Measurements from ENCODE around the gene SLC7A11. TPM values are rescaled to one million over a fixed set of nuclear protein-coding genes. Genes with fewer than 3 reads are reported as not detected.

SLC7A11 gene
- total RNA-seq, 1 experiment from 2014 or later, result 10.1 TPM

DNA sequence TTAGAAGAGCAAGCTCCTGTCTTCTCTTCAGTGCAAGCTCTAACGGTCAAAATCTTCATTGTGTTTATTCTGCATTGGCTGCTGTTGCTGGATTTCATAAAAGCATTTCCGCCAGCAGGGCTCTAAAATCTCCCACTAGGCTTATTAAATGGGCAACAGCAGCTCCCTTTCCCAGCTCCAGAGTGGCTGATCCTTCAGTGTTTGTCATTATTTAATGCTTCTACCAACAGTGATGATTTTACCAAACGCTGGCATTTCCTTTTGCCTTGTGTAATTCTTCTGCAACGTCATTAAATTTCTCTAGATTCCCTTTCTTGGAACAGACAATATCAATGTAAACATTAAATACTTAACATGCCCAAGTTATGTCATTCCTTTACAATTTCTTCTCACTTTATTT lies 20.1 kb downstream of the SLC7A11 start (continued):
- TF ChIP-seq ZNF396 (CRISPR knock-in tag; IDR thresholded peaks at IDR 0.05; ENCODE audit: borderline replicate concordance) (no peak), GTF2I (CRISPR knock-in tag; conservative IDR thresholded peaks at IDR 0.05) (no peak)
- TF ChIP-seq, protein P1, sequence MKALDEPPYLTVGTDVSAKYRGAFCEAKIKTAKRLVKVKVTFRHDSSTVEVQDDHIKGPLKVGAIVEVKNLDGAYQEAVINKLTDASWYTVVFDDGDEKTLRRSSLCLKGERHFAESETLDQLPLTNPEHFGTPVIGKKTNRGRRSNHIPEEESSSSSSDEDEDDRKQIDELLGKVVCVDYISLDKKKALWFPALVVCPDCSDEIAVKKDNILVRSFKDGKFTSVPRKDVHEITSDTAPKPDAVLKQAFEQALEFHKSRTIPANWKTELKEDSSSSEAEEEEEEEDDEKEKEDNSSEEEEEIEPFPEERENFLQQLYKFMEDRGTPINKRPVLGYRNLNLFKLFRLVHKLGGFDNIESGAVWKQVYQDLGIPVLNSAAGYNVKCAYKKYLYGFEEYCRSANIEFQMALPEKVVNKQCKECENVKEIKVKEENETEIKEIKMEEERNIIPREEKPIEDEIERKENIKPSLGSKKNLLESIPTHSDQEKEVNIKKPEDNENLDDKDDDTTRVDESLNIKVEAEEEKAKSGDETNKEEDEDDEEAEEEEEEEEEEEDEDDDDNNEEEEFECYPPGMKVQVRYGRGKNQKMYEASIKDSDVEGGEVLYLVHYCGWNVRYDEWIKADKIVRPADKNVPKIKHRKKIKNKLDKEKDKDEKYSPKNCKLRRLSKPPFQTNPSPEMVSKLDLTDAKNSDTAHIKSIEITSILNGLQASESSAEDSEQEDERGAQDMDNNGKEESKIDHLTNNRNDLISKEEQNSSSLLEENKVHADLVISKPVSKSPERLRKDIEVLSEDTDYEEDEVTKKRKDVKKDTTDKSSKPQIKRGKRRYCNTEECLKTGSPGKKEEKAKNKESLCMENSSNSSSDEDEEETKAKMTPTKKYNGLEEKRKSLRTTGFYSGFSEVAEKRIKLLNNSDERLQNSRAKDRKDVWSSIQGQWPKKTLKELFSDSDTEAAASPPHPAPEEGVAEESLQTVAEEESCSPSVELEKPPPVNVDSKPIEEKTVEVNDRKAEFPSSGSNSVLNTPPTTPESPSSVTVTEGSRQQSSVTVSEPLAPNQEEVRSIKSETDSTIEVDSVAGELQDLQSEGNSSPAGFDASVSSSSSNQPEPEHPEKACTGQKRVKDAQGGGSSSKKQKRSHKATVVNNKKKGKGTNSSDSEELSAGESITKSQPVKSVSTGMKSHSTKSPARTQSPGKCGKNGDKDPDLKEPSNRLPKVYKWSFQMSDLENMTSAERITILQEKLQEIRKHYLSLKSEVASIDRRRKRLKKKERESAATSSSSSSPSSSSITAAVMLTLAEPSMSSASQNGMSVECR (CRISPR knock-in tag; IDR thresholded peaks at IDR 0.05; ENCODE audit: borderline replicate concordance), result no peak

DNA sequence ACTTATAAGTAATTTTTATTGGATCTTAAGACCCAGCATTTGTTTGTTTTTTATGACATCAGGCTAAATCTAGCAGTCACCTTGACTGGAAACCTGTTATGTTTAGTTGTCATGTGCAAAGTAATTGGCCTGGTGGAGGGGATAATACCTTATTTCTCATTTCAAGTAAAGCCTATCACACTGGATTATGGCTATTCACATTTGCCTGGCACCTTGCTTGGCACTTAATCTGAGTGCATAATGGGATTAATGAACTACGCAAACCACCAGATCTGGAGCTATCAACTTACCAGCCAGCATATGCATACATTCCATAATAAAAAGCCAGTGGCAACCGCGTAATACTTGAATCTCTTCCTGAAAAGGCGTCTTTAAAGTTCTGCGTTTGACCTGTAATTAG lies 23.2 kb downstream of the SLC7A11 start:
- ATAC-seq (no peak), DNase-seq (ENCODE audit: low spot score) (no peak)
- TF ChIP-seq, protein P2, sequence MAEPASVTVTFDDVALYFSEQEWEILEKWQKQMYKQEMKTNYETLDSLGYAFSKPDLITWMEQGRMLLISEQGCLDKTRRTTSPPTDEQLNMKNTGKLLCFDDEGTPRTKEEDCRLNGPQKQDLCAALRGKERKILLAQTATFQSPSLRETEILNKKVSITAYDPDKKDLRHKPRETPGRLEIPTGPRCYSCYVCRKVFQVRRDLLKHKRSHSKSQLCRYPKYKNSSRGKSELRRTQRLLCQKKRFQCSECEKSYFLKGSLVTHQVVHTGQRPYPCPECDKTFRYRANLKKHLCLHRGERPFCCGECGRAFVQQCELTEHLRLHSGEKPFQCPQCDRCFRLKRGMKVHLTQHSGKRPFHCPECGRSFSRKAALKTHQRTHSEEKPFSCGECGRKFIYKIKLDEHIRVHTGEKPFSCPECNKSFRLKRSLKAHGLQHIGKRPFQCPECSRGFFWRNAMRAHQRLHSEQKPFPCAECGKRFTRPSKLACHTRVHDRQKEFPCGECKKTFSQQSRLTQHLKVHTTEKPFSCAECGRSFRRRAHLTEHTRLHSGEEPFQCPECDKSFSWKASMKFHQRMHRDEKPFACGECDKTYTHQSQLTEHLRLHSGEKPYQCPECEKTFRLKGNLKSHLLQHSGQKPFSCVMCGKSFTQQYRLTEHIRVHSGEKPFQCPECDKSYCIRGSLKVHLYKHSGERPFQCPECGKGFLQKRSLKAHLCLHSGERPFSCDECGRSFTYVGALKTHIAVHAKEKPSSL (CRISPR knock-in tag; conservative IDR thresholded peaks at IDR 0.05), result no peak
- TF ChIP-seq SOX15 (CRISPR knock-in tag; IDR thresholded peaks at IDR 0.05), result no peak
- no peak for TF ChIP-seq OVOL2 (CRISPR knock-in tag; IDR thresholded peaks at IDR 0.05; ENCODE audit: borderline replicate concordance)
- TF ChIP-seq, protein P3, sequence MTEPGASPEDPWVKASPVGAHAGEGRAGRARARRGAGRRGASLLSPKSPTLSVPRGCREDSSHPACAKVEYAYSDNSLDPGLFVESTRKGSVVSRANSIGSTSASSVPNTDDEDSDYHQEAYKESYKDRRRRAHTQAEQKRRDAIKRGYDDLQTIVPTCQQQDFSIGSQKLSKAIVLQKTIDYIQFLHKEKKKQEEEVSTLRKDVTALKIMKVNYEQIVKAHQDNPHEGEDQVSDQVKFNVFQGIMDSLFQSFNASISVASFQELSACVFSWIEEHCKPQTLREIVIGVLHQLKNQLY (CRISPR knock-in tag; IDR thresholded peaks at IDR 0.05), result no peak
- no peak for TF ChIP-seq SMAD4 (CRISPR knock-in tag; IDR thresholded peaks at IDR 0.05)
- no peak for TF ChIP-seq ZNF671 (CRISPR knock-in tag; IDR thresholded peaks at IDR 0.05)
- TF ChIP-seq ELF4 (CRISPR knock-in tag; IDR thresholded peaks at IDR 0.05; ENCODE audit: low read depth), result no peak
- TF ChIP-seq, protein P4, sequence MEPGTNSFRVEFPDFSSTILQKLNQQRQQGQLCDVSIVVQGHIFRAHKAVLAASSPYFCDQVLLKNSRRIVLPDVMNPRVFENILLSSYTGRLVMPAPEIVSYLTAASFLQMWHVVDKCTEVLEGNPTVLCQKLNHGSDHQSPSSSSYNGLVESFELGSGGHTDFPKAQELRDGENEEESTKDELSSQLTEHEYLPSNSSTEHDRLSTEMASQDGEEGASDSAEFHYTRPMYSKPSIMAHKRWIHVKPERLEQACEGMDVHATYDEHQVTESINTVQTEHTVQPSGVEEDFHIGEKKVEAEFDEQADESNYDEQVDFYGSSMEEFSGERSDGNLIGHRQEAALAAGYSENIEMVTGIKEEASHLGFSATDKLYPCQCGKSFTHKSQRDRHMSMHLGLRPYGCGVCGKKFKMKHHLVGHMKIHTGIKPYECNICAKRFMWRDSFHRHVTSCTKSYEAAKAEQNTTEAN (CRISPR knock-in tag; IDR thresholded peaks at IDR 0.05), result no peak
- TF ChIP-seq, protein P1 (CRISPR knock-in tag; IDR thresholded peaks at IDR 0.05; ENCODE audit: borderline replicate concordance), result no peak
- H3K9me3 Mint-ChIP-seq, result no peaks in the 10 kb centered on the region
- peaks cover 9% of the 10 kb centered on the region; the same call in 1 of the 2 replicates for H3K36me3 Mint-ChIP-seq
- H3K27me3 Mint-ChIP-seq (ENCODE audit: low read depth), result no peaks in the 10 kb centered on the region
- no peak overlapping the region for H3K27ac Mint-ChIP-seq
- ChIA-PET POLR2A (no interaction called here), CTCF (no interaction called here)
- peaks cover 58% of the 10 kb centered on the region for H3K4me1 Mint-ChIP-seq
- no peak overlapping the region for H3K4me3 Mint-ChIP-seq

Data from WTC11 (cell line).